Mesenchymal stem cell (in vitro differentiated cells and primary cell): ENCODE data around the gene CYP2F1.

Experiments
- DNase-seq: peaks from one replicate; pipeline ENCODE4 v3.0.0-alpha.2; 2013
- H2AFZ ChIP-seq: one replicate; pipeline ENCODE4 v1.6.1; 2013; ENCODE audit warnings: low read depth, mild to moderate bottlenecking, control low read depth, inconsistent platforms, low read length, moderate library complexity
- H2AK5ac ChIP-seq: 2 replicates; pipeline ENCODE4 v1.6.1; 2013; ENCODE audit warnings: low read length, moderate library complexity, mild to moderate bottlenecking, inconsistent platforms; ENCODE audit not compliant: severe bottlenecking
- H2BK120ac ChIP-seq: one replicate; pipeline ENCODE4 v1.6.1; 2013; ENCODE audit warnings: low read depth, mild to moderate bottlenecking, inconsistent platforms, low read length, moderate library complexity
- H2BK12ac ChIP-seq, 2 experiments: one replicate each; pipeline ENCODE4 v1.6.1; 2013; ENCODE audit warnings: inconsistent platforms in 2 of 2, low read length in 2 of 2, mild to moderate bottlenecking in 2 of 2, moderate library complexity in 2 of 2, control low read depth in 1 of 2
- H2BK15ac ChIP-seq: one replicate; pipeline ENCODE4 v1.6.1; 2013; ENCODE audit warnings: mild to moderate bottlenecking, low read depth, inconsistent platforms; ENCODE audit not compliant: poor library complexity, severe bottlenecking
- H2BK5ac ChIP-seq: 2 replicates; pipeline ENCODE4 v1.6.1; 2013; ENCODE audit warnings: low read depth, mild to moderate bottlenecking, low read length, control low read depth, inconsistent platforms; ENCODE audit not compliant: poor library complexity, severe bottlenecking
- H3K14ac ChIP-seq, 2 experiments: one replicate each; pipeline ENCODE4 v1.6.1; 2013; ENCODE audit warnings: inconsistent platforms in 2 of 2, low read length in 2 of 2, control low read depth in 1 of 2, mild to moderate bottlenecking in 1 of 2, moderate library complexity in 1 of 2
- H3K18ac ChIP-seq, 2 experiments: one replicate each; pipeline ENCODE4 v1.6.1; 2013; ENCODE audit warnings: inconsistent platforms in 2 of 2, low read length in 2 of 2, control low read depth in 1 of 2, low read depth in 1 of 2, mild to moderate bottlenecking in 1 of 2
- H3K23ac ChIP-seq, 2 experiments: one replicate each; pipeline ENCODE4 v1.6.1; 2013; ENCODE audit warnings: inconsistent platforms in 2 of 2, low read length in 2 of 2, mild to moderate bottlenecking in 2 of 2, moderate library complexity in 2 of 2, control low read depth in 1 of 2
- H3K27ac ChIP-seq: 2 replicates; pipeline ENCODE4 v1.5.1; 2013; ENCODE audit warnings: mild to moderate bottlenecking, moderate library complexity, low read length, control low read depth, inconsistent platforms; ENCODE audit not compliant: poor library complexity, severe bottlenecking
- H3K27me3 ChIP-seq, 2 experiments: 2 replicates each; pipeline versions ENCODE4 v1.6.1 to v1.7.0; 2013; ENCODE audit warnings: low read length in 2 of 2, mild to moderate bottlenecking in 2 of 2, moderate library complexity in 2 of 2, control low read depth in 1 of 2, inconsistent platforms in 1 of 2; ENCODE audit not compliant: control insufficient read depth in 1 of 2, insufficient read depth in 1 of 2
- H3K36me3 ChIP-seq, 2 experiments: 2 replicates each; pipeline versions ENCODE4 v1.6.1 to v1.7.0; 2013; ENCODE audit warnings: low read length in 2 of 2, control low read depth in 1 of 2, inconsistent platforms in 1 of 2, low read depth in 1 of 2, mild to moderate bottlenecking in 1 of 2; ENCODE audit not compliant: insufficient read depth in 2 of 2, control insufficient read depth in 1 of 2
- H3K4ac ChIP-seq, 2 experiments: one replicate each; pipeline ENCODE4 v1.6.1; 2013; ENCODE audit warnings: inconsistent platforms in 2 of 2, low read length in 2 of 2, mild to moderate bottlenecking in 2 of 2, moderate library complexity in 2 of 2, control low read depth in 1 of 2, low read depth in 1 of 2
- H3K4me1 ChIP-seq: 2 replicates; pipeline ENCODE4 v1.6.1; 2013; ENCODE audit warnings: low read depth, low read length, control low read depth; ENCODE audit not compliant: control insufficient read depth, insufficient read depth
- H3K4me2 ChIP-seq: 2 replicates; pipeline ENCODE4 v1.6.1; 2013; ENCODE audit warnings: low read length, mild to moderate bottlenecking, inconsistent platforms; ENCODE audit not compliant: poor library complexity, severe bottlenecking
- H3K4me3 ChIP-seq, 2 experiments: 2 replicates each; pipeline versions ENCODE4 v1.5.1 to v1.7.0; 2013; ENCODE audit warnings: low read length in 2 of 2, mild to moderate bottlenecking in 2 of 2, control low read depth in 1 of 2, low read depth in 1 of 2; ENCODE audit not compliant: insufficient read depth in 1 of 2
- H3K79me1 ChIP-seq: replicated peaks from 2 replicates; pipeline ENCODE4 v1.6.1; 2013; ENCODE audit warnings: mild to moderate bottlenecking, control low read depth, low read length, inconsistent platforms; ENCODE audit not compliant: poor library complexity, severe bottlenecking
- H3K9ac ChIP-seq: 2 replicates; pipeline ENCODE4 v1.7.0; 2013; ENCODE audit warnings: mild to moderate bottlenecking, low read length, moderate library complexity
- H3K9me3 ChIP-seq: 2 replicates; pipeline ENCODE4 v1.7.0; 2013; ENCODE audit warnings: mild to moderate bottlenecking, low read length; ENCODE audit not compliant: control insufficient read depth
- H4K8ac ChIP-seq: one replicate; pipeline ENCODE4 v1.6.1; 2013; ENCODE audit warnings: inconsistent platforms, mild to moderate bottlenecking, low read length, moderate library complexity
- H4K91ac ChIP-seq: one replicate; pipeline ENCODE4 v1.6.1; 2013; ENCODE audit warnings: mild to moderate bottlenecking, low read length, inconsistent platforms
- WGBS: methylation state at CpG from one replicate; pipeline ENCODE4 v1.1.7; 2013; ENCODE audit warnings: mixed read lengths; 5-methylcytosine and 5-hydroxymethylcytosine counted together

The CYP2F1 gene

DNA sequence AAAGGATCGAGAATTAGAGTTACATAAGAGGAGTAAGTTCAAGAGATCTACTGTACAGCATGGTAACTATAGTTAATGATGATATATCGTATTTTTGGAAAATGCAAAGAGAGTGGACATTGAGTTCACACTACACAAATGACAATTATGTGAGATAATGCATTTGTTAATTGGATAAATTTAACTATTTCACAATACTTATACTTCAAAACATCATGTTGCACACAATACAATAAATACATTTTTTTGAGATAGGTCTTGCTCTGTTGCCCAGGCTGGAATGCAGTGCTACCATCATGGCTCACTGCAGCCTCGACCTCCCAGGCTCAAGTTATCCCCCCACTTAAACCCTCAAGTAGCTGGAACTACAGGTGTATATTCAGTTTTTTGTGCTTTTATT is 8.1 kb upstream of the CYP2F1 start:
- Histone ChIP-seq H3K36me3 (no peaks in the 10 kb centered on the region), H2BK5ac (no peak overlapping the region), H2BK12ac (no peak overlapping the region), H4K91ac (no peak overlapping the region), H3K4me2 (no peak overlapping the region), H4K8ac (no peak overlapping the region), H3K9me3 (no peaks in the 10 kb centered on the region), H3K14ac (no peak overlapping the region), H3K4me3 (no peak overlapping the region), H3K27ac (no peak overlapping the region), H2BK15ac (no peak overlapping the region), H3K9ac (no peak overlapping the region), H2BK120ac (no peak overlapping the region), H3K4ac (no peak overlapping the region), H3K4me1 (no peaks in the 10 kb centered on the region), H3K79me1 (no peaks in the 10 kb centered on the region), H2AK5ac (no peak overlapping the region), H3K23ac (no peak overlapping the region), H3K27me3 (peaks cover under 1 to 5% of the 10 kb centered on the region in 2 experiments), H3K18ac (no peak overlapping the region), H2AFZ (no peak overlapping the region)
- DNase-seq = no peak
- WGBS = 64% methylated on average over 2 of the region's 3 CpGs

DNA sequence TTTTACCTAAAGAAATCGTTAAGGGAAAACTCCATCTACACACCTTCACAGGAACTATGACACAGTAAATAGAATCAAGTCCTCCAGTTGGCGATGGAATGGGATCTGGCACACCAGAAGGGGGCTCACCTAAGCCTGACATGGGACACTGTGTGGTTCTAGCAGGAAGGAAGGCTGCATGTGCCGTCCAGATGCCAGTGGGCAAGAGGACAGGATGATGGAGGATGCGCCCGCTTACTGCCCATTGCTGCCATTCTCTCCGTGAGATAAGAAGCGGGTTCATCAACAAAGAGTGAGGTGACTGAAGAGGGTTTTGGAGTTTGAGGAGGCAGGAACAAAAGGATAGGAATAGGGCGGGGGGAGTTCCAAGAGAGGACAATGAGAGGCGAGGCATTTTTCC is 2.9 kb upstream of the CYP2F1 start:
- Histone ChIP-seq H2BK12ac (no peak overlapping the region), H3K14ac (no peak overlapping the region), H3K79me1 (no peaks in the 10 kb centered on the region), H2AK5ac (no peak overlapping the region), H3K4me1 (no peaks in the 10 kb centered on the region), H3K36me3 (no peaks in the 10 kb centered on the region), H3K4me2 (no peak overlapping the region), H3K4ac (no peak overlapping the region), H4K8ac (no peak overlapping the region), H3K9me3 (no peaks in the 10 kb centered on the region), H3K27me3 (peaks cover 14 to 21% of the 10 kb centered on the region in 2 experiments), H2BK120ac (no peak overlapping the region), H3K23ac (no peak overlapping the region), H3K18ac (no peak overlapping the region), H3K9ac (no peak overlapping the region), H3K4me3 (no peak overlapping the region), H2AFZ (no peak overlapping the region), H2BK5ac (no peak overlapping the region), H3K27ac (no peak overlapping the region), H4K91ac (no peak overlapping the region), H2BK15ac (no peak overlapping the region)
- no peak for DNase-seq
- 85% methylated on average over 9 of the region's 9 CpGs for WGBS

DNA sequence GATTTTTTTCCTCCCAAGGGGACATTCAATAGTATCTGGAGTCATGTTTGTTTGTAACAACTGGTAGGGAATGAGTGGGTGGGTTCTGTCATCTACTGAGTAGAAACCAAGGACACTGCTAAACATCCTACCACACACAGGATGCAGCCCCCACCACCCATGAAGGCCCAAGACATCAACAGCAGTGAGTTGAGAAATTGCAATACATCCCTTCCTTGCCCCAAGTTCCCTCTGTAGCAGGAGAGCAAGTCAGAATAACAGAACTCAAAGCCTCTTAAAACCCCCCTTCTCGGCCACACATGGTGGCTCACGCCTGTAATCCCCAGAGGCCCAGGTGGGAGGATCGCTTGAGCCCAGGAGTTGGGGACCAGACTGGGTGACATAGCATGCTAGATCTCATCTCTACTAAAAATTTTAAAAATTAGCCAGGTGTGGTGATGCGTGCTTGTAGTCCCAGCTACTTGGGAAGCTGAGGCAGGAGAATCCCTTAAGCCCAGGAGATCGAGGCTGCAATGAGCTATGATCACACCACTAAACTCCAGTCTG is 2.4 kb upstream of the CYP2F1 start:
- no peaks in the 10 kb centered on the region for H3K79me1 ChIP-seq
- H3K14ac ChIP-seq = no peak overlapping the region
- H3K27ac ChIP-seq = no peak overlapping the region
- H3K23ac ChIP-seq = no peak overlapping the region
- no peak overlapping the region for H3K9ac ChIP-seq
- H4K91ac ChIP-seq = no peak overlapping the region
- H3K9me3 ChIP-seq = no peaks in the 10 kb centered on the region
- no peaks in the 10 kb centered on the region for H3K4me1 ChIP-seq
- H2BK15ac ChIP-seq = no peak overlapping the region
- peaks cover 14 to 26% of the 10 kb centered on the region in 2 experiments for H3K27me3 ChIP-seq
- no peak overlapping the region for H2AFZ ChIP-seq
- H3K4me2 ChIP-seq = no peak overlapping the region
- H3K18ac ChIP-seq = no peak overlapping the region
- no peak overlapping the region for H3K4ac ChIP-seq
- H2BK12ac ChIP-seq = no peak overlapping the region
- no peak overlapping the region for H2BK120ac ChIP-seq
- no peak overlapping the region for H4K8ac ChIP-seq
- 86% methylated on average over 4 of the region's 5 CpGs for WGBS
- no peak overlapping the region for H2AK5ac ChIP-seq
- H3K36me3 ChIP-seq = no peaks in the 10 kb centered on the region
- no peak overlapping the region for H3K4me3 ChIP-seq
- DNase-seq = no peak
- H2BK5ac ChIP-seq = no peak overlapping the region

DNA sequence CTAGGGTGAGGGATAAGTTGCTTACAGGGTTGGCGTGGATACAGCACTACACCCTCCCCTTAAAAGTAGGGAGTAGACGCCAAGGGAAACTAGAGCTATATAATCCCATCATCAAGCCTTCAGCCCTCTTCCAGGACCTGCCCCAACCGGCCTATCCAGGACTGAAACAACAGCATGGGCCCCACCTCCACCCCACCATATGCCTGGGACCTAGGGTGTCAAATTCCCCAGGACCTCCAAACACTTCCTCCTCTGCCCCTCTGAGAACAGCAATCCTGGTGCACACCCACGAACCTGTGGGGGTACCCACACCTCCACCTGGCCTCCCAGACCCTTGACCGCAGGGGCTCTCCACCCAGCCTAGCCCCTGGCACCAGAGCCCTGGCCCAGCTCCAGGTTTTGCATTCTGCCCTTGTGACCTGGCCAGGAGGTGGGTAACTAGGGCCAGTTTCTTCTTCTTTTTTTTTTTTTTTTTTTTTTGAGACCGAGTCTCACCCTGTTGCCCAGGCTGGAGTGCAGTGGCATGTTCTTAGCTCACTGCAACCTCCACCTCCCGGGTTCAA is 1.4 kb upstream of the CYP2F1 start:
- H3K9ac ChIP-seq = no peak overlapping the region
- peaks cover 14 to 28% of the 10 kb centered on the region in 2 experiments for H3K27me3 ChIP-seq
- no peaks in the 10 kb centered on the region for H3K9me3 ChIP-seq
- H3K18ac ChIP-seq = no peak overlapping the region
- H3K4ac ChIP-seq = no peak overlapping the region
- no peaks in the 10 kb centered on the region for H3K4me1 ChIP-seq
- no peak overlapping the region for H4K91ac ChIP-seq
- H3K27ac ChIP-seq = no peak overlapping the region
- H3K4me3 ChIP-seq = no peak overlapping the region
- no peak overlapping the region for H3K4me2 ChIP-seq
- WGBS = 73% methylated on average over 6 of the region's 7 CpGs
- no peak overlapping the region for H2AK5ac ChIP-seq
- H2BK5ac ChIP-seq = no peak overlapping the region
- no peak overlapping the region for H2BK120ac ChIP-seq
- no peak for DNase-seq
- H3K79me1 ChIP-seq = no peaks in the 10 kb centered on the region
- H2BK15ac ChIP-seq = no peak overlapping the region
- H3K23ac ChIP-seq = no peak overlapping the region
- no peaks in the 10 kb centered on the region for H3K36me3 ChIP-seq
- H2BK12ac ChIP-seq = no peak overlapping the region
- no peak overlapping the region for H2AFZ ChIP-seq
- H3K14ac ChIP-seq = no peak overlapping the region
- H4K8ac ChIP-seq = no peak overlapping the region
